MCF 10A (cell line): Measurements from ENCODE around the gene P4HA2. TPM values are rescaled to one million over a fixed set of nuclear protein-coding genes. Genes with fewer than 3 reads are reported as not detected.

ENCODE experiments used
- BruUV-seq: library from RNA; stranded (reverse); fragments of 400-500 nt; replicated peaks from 2 replicates; lab custom pipeline; 2021; lab: Mats Ljungman, UMichigan
- CTCF ChIA-PET: fragments of 300-600 bp; sonication (Branson Sonifier 250); formaldehyde crosslinking; extraction: SDS; loops from one replicate; lab custom pipeline; 2021; ENCODE audit warnings: antibody characterized with exemption, inconsistent platforms; lab: Yijun Ruan, JAX
- POLR2A ChIA-PET: fragments of 300-600, 350-650 bp; sonication (Branson Sonifier 250); formaldehyde crosslinking; extraction: SDS; loops from one replicate; lab custom pipeline; 2020; ENCODE audit warnings: antibody characterized with exemption, inconsistent platforms; lab: Yijun Ruan, JAX
- DNase-seq: peaks from one replicate; pipeline ENCODE4 v3.0.0-alpha.2; 2018; ENCODE audit not compliant: unreplicated experiment
- H3K27ac Mint-ChIP-seq: one replicate; pipeline ENCODE4 v1.8.0; 2022; ENCODE audit warnings: mild to moderate bottlenecking, low read depth, mixed read lengths; ENCODE audit not compliant: unreplicated experiment
- H3K27me3 Mint-ChIP-seq: one replicate; pipeline ENCODE4 v1.8.0; 2022; ENCODE audit warnings: mixed read lengths; ENCODE audit not compliant: insufficient read depth, unreplicated experiment
- H3K36me3 Mint-ChIP-seq: one replicate; pipeline ENCODE4 v1.8.0; 2022; ENCODE audit warnings: mild to moderate bottlenecking, moderate library complexity, mixed read lengths; ENCODE audit not compliant: insufficient read depth, unreplicated experiment
- H3K4me1 Mint-ChIP-seq: one replicate; pipeline ENCODE4 v1.8.0; 2022; ENCODE audit warnings: mixed read lengths; ENCODE audit not compliant: insufficient read depth, unreplicated experiment
- H3K4me3 Mint-ChIP-seq: one replicate; pipeline ENCODE4 v1.8.0; 2022; ENCODE audit warnings: mild to moderate bottlenecking, moderate library complexity, mixed read lengths; ENCODE audit not compliant: unreplicated experiment
- H3K9me3 Mint-ChIP-seq: one replicate; pipeline ENCODE4 v1.8.0; 2022; ENCODE audit warnings: mixed read lengths; ENCODE audit not compliant: unreplicated experiment
- intact Hi-C: fragments of 100-400 bp; cut with micrococcal nuclease; formaldehyde crosslinking; loops from 2 replicates; pipeline ENCODE4 v1.14.1; 2022
- total RNA-seq: library from RNA; stranded (reverse); gene quantifications from 2 replicates; pipeline ENCODE4 v1.2.3, GENCODE V29; 2022
- TF ChIP-seq, protein P1 (sequence below): fragments of 200-600 bp; IDR thresholded peaks from one replicate; pipeline ENCODE4 v1.8.0; 2022; ENCODE audit warnings: antibody characterized with exemption, mild to moderate bottlenecking; ENCODE audit not compliant: unreplicated experiment

Gene P4HA2
- total RNA-seq, 1 experiment from 2014 or later, result 53.1 TPM

GRCh38 chr5:132254321-132254977 lies 26.8 kb upstream of the P4HA2 start:
- H3K36me3 Mint-ChIP-seq, result peaks cover 4% of the 10 kb centered on the region
- H3K9me3 Mint-ChIP-seq, result no peaks in the 10 kb centered on the region
- TF ChIP-seq, protein P1, sequence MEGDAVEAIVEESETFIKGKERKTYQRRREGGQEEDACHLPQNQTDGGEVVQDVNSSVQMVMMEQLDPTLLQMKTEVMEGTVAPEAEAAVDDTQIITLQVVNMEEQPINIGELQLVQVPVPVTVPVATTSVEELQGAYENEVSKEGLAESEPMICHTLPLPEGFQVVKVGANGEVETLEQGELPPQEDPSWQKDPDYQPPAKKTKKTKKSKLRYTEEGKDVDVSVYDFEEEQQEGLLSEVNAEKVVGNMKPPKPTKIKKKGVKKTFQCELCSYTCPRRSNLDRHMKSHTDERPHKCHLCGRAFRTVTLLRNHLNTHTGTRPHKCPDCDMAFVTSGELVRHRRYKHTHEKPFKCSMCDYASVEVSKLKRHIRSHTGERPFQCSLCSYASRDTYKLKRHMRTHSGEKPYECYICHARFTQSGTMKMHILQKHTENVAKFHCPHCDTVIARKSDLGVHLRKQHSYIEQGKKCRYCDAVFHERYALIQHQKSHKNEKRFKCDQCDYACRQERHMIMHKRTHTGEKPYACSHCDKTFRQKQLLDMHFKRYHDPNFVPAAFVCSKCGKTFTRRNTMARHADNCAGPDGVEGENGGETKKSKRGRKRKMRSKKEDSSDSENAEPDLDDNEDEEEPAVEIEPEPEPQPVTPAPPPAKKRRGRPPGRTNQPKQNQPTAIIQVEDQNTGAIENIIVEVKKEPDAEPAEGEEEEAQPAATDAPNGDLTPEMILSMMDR, result no peak
- intact Hi-C loops, result no loop called here
- no TSS peak for BruUV-seq
- peaks cover 42% of the 10 kb centered on the region for H3K4me1 Mint-ChIP-seq
- H3K4me3 Mint-ChIP-seq, result no peak overlapping the region
- H3K27ac Mint-ChIP-seq, result peak overlapping the region; percentile 87
- ChIA-PET CTCF (interaction anchor here (0.6 to 10.9 kb wide), 10 partner anchors 16 to 248 kb away, joined by 3 to 181 read pairs (median 4); no protein-coding TSS in a partner anchor), POLR2A (interaction anchor here (0.6 to 2.9 kb wide), 16 partner anchors 9 to 543 kb away, joined by 3 to 21 read pairs (median 3); partner anchors contain the start of genes P4HA2, SLC22A4 and SLC22A5)
- DNase-seq, result peak; percentile 97
- H3K27me3 Mint-ChIP-seq, result no peaks in the 10 kb centered on the region

DNA sequence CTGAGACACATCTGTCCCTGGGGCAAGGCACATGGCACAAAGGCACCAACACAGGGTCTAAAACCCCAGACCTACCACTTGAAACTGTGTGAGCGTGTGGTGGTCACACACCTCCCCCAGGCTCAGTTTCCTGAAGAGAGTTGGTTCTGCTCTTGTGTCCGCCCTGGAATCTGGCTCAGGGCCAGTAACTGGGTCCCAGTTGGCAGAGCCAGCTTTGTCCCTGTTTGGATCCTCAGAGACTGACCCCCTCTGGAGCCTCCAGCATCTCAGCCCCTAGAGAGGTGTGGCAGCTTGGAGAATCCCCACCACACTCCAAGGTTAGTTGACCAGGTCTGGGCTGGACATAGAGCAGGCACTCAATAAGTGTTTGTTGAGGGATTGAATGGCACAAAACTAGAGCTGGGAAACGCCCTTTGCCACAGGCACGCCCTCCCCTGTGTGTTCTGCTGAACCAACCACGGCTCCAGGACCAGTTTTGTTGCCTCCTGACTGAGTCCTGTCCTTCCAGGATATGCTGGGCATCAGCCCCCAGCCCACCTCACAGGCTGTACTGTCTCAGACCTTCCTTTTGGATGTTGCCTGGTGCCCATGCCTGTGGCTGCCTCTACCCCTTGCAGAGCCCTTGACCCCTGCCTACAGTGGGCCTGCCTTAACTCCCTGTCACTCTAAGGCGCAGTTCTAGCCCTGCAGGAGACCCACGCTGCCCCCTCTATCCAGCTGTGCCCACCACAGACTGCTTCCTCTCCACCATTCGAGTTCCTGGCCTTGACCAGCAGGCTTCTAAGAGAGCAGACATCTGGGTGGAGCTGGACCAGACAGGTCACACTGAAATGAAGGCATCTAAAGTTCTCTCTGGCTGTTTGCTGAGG lies 26.0 kb upstream of the P4HA2 start:
- H3K9me3 Mint-ChIP-seq, result no peaks in the 10 kb centered on the region
- no peak overlapping the region for H3K4me3 Mint-ChIP-seq
- no peaks in the 10 kb centered on the region for H3K27me3 Mint-ChIP-seq
- peak overlapping the region; percentile 87 for H3K27ac Mint-ChIP-seq
- H3K36me3 Mint-ChIP-seq, result peaks cover 4% of the 10 kb centered on the region
- ChIA-PET CTCF (interaction anchor here (0.6 to 10.9 kb wide), 12 partner anchors 8 to 190 kb away, joined by 3 to 181 read pairs (median 4); no protein-coding TSS in a partner anchor), POLR2A (interaction anchor here (0.6 to 2.9 kb wide), 13 partner anchors 10 to 544 kb away, joined by 3 to 21 read pairs (median 3); partner anchors contain the start of genes P4HA2, SLC22A4 and SLC22A5)
- no TSS peak for BruUV-seq
- DNase-seq, result no peak
- peaks cover 35% of the 10 kb centered on the region for H3K4me1 Mint-ChIP-seq
- intact Hi-C loops, result no loop called here
- TF ChIP-seq, protein P1, result no peak

- CTCF ChIA-PET, result interaction anchor here (0.6 to 10.9 kb wide), 7 partner anchors 8 to 515 kb away, joined by 3 to 181 read pairs (median 3); no protein-coding TSS in a partner anchor
- no TSS peak for BruUV-seq
- no peaks in the 10 kb centered on the region for H3K9me3 Mint-ChIP-seq
Measured at GRCh38 chr5:132253008-132253441, 25.4 kb upstream of the P4HA2 start.

More at GRCh38 chr5:132253008-132253441, 25.4 kb upstream of the P4HA2 start:
- H3K4me3 Mint-ChIP-seq, result no peak overlapping the region
- peaks cover 29% of the 10 kb centered on the region for H3K4me1 Mint-ChIP-seq
- intact Hi-C loops, result no loop called here
- no peak overlapping the region for H3K27ac Mint-ChIP-seq
- TF ChIP-seq, protein P1, result no peak
- H3K27me3 Mint-ChIP-seq, result no peaks in the 10 kb centered on the region
- H3K36me3 Mint-ChIP-seq, result peaks cover 4% of the 10 kb centered on the region
- POLR2A ChIA-PET, result interaction anchor here (0.7 to 2.0 kb wide), 3 partner anchors 26 to 191 kb away, joined by 3 to 9 read pairs (median 4); partner anchors contain the start of gene P4HA2
- no peak for DNase-seq
